HCT116 (cell line): ENCODE data around the gene N4BP2. TPM values are rescaled to one million over a fixed set of nuclear protein-coding genes. Genes with fewer than 3 reads are reported as not detected.

Source experiments
- ATAC-seq: fragments of 200-7000 bp; cut with Tn5 transposase; 2 replicates; pipeline ENCODE4 v1.9.1; 2020; ENCODE audit warnings: mild to moderate bottlenecking, moderate library complexity
- BruUV-seq: library from RNA; stranded (reverse); fragments of 400-500 nt; replicated peaks from 2 replicates; lab custom pipeline; 2021; lab: Mats Ljungman, UMichigan
- CTCF ChIA-PET: fragments of 300-600 bp; sonication (Branson Sonifier 250); formaldehyde crosslinking; loops from one replicate; lab custom pipeline; 2021; ENCODE audit warnings: antibody characterized with exemption; lab: Charles Lee
- POLR2A ChIA-PET: fragments of 300-600, 350-600 bp; sonication (Branson Sonifier 250); formaldehyde crosslinking; loops from one replicate; lab custom pipeline; 2021; ENCODE audit warnings: antibody characterized with exemption; lab: Charles Lee
- RAD21 ChIA-PET, 2 experiments: fragments of 300-600 bp; sonication (Branson Sonifier 250); formaldehyde crosslinking; loops; one replicate each; lab custom pipeline; 2023; ENCODE audit warnings: low total read pairs in 2 of 2; ENCODE audit not compliant: uncharacterized antibody in 2 of 2, unreplicated experiment in 2 of 2, low non-redundant PET in 1 of 2; lab: Charles Lee
- DNase-seq: peaks from one replicate; pipeline ENCODE4 v3.0.0-alpha.2; 2010; ENCODE audit warnings: low read depth, low spot score
- H2AFZ ChIP-seq: fragments of 200-600 bp; shearing (Covaris generic), sonication (generic); 2 replicates; pipeline ENCODE4 v1.6.1; 2017; ENCODE audit warnings: low read depth, mixed run types, mixed read lengths, antibody characterized with exemption, low read length; ENCODE audit not compliant: poor library complexity, severe bottlenecking
- H3K27ac ChIP-seq: 2 replicates; pipeline ENCODE4 v1.5.1; 2012; ENCODE audit warnings: low read depth, low read length
- H3K27me3 ChIP-seq: fragments of 200-600 bp; sonication (generic); 2 replicates; pipeline ENCODE4 v1.6.1; 2016; ENCODE audit warnings: mixed run types, low read length, mixed read lengths; ENCODE audit not compliant: insufficient read depth
- H3K36me3 ChIP-seq, 2 experiments: fragments of 200-500 bp in 1 of 2; fragments of 200-600 bp in 1 of 2; sonication (Bioruptor generic) in 1 of 2; sonication (generic) in 1 of 2; 2 replicates each; pipeline versions ENCODE4 v1.5.1 to v1.6.1; 2014 to 2016; ENCODE audit warnings: low read length in 2 of 2, inconsistent platforms in 1 of 2, mixed read lengths in 1 of 2, mixed run types in 1 of 2; ENCODE audit not compliant: insufficient read depth in 2 of 2, control insufficient read depth in 1 of 2
- H3K4me1 ChIP-seq, 2 experiments: fragments of 200-600 bp in 1 of 2; sonication (generic) in 1 of 2; 2 replicates each; pipeline versions ENCODE4 v1.5.1 to v1.6.1; 2012 to 2017; ENCODE audit warnings: low read length in 2 of 2, inconsistent platforms in 1 of 2, mild to moderate bottlenecking in 1 of 2, mixed read lengths in 1 of 2, mixed run types in 1 of 2, moderate library complexity in 1 of 2; ENCODE audit not compliant: insufficient read depth in 2 of 2, control insufficient read depth in 1 of 2
- H3K4me2 ChIP-seq: fragments of 200-600 bp; sonication (generic); 2 replicates; pipeline ENCODE4 v1.6.1; 2017; ENCODE audit warnings: mixed run types, low read length, mixed read lengths
- H3K4me3 ChIP-seq, 2 experiments: fragments of 200-600 bp in 1 of 2; sonication (generic) in 1 of 2; replicated peaks in 1 of 2; 2 replicates each; pipeline ENCODE4 v1.5.1; 2011 to 2016; ENCODE audit warnings: low read length in 2 of 2, control low read depth in 1 of 2, low read depth in 1 of 2, mild to moderate bottlenecking in 1 of 2, mixed read lengths in 1 of 2, mixed run types in 1 of 2
- H3K79me2 ChIP-seq: fragments of 200-600 bp; sonication (generic); 2 replicates; pipeline ENCODE4 v1.6.1; 2017; ENCODE audit warnings: mild to moderate bottlenecking, mixed run types, low read length, moderate library complexity, mixed read lengths; ENCODE audit not compliant: insufficient read depth
- H3K9ac ChIP-seq: fragments of 200-600 bp; sonication (generic); 2 replicates; pipeline ENCODE4 v1.6.1; 2016; ENCODE audit warnings: low read length, mixed read lengths
- H3K9me2 ChIP-seq: fragments of 200-600 bp; sonication (generic), shearing (Covaris generic); 2 replicates; pipeline ENCODE4 v1.6.1; 2017; ENCODE audit warnings: mixed run types, mild to moderate bottlenecking, moderate library complexity; ENCODE audit not compliant: insufficient read depth
- H3K9me3 ChIP-seq, 2 experiments: fragments of 200-500 bp in 1 of 2; fragments of 200-600 bp in 1 of 2; sonication (Bioruptor generic) in 1 of 2; sonication (generic) in 1 of 2; 2 replicates each; pipeline ENCODE4 v1.6.1; 2014 to 2017; ENCODE audit warnings: low read length in 2 of 2, mixed read lengths in 2 of 2, inconsistent platforms in 1 of 2, low read depth in 1 of 2, mild to moderate bottlenecking in 1 of 2, mixed run types in 1 of 2, moderate library complexity in 1 of 2; ENCODE audit not compliant: control insufficient read depth in 1 of 2, insufficient read depth in 1 of 2
- H4K20me1 ChIP-seq: fragments of 200-600 bp; sonication (generic), shearing (Covaris generic); 2 replicates; pipeline ENCODE4 v1.6.1; 2017; ENCODE audit warnings: mixed run types, mild to moderate bottlenecking, moderate library complexity; ENCODE audit not compliant: insufficient read depth
- CBX3 ChIP-seq: IDR thresholded peaks from 2 replicates; pipeline ENCODE4 v1.6.1; 2012; ENCODE audit warnings: low read depth
- CEBPB ChIP-seq: IDR thresholded peaks from 2 replicates; pipeline ENCODE4 v1.6.1; 2012; ENCODE audit warnings: low read depth
- CTCF ChIP-seq, 3 experiments: fragments of 200-600 bp in 1 of 3; sonication (generic) in 1 of 3; IDR thresholded peaks in 2 of 3; conservative IDR thresholded peaks in 1 of 3; 2 replicates each; pipeline ENCODE4 v1.5.1; 2012 to 2017; ENCODE audit warnings: low read depth in 2 of 3, low read length in 2 of 3, antibody characterized with exemption in 1 of 3, borderline replicate concordance in 1 of 3, control low read depth in 1 of 3, mild to moderate bottlenecking in 1 of 3, mixed read lengths in 1 of 3, mixed run types in 1 of 3, moderate library complexity in 1 of 3; ENCODE audit not compliant: insufficient read depth in 1 of 3
- EGR1 ChIP-seq: IDR thresholded peaks from 2 replicates; pipeline ENCODE4 v1.6.1; 2012; ENCODE audit warnings: low read depth
- ELF1 ChIP-seq: IDR thresholded peaks from 2 replicates; pipeline ENCODE4 v1.6.1; 2012; ENCODE audit warnings: low read depth, borderline replicate concordance
- FOSL1 ChIP-seq: IDR thresholded peaks from 2 replicates; pipeline ENCODE4 v1.6.1; 2012; ENCODE audit warnings: low read depth
- JUND ChIP-seq: IDR thresholded peaks from 2 replicates; pipeline ENCODE4 v1.6.1; 2012
- MAX ChIP-seq: IDR thresholded peaks from 2 replicates; pipeline ENCODE4 v1.6.1; 2012
- POLR2A ChIP-seq: IDR thresholded peaks from 2 replicates; pipeline ENCODE4 v1.7.0; 2011; ENCODE audit warnings: borderline replicate concordance; ENCODE audit not compliant: insufficient read depth, insufficient read length; ENCODE audit errors: extremely low read depth
- POLR2AphosphoS5 ChIP-seq: IDR thresholded peaks from 2 replicates; pipeline ENCODE4 v1.6.1; 2011; ENCODE audit warnings: mild to moderate bottlenecking, low read depth, low read length, moderate library complexity
- RAD21 ChIP-seq: IDR thresholded peaks from 2 replicates; pipeline ENCODE4 v1.6.1; 2012; ENCODE audit warnings: low read depth, mild to moderate bottlenecking
- REST ChIP-seq: IDR thresholded peaks from 2 replicates; pipeline ENCODE4 v1.6.1; 2012; ENCODE audit warnings: low read depth
- TCF7L2 ChIP-seq: IDR thresholded peaks from 2 replicates; pipeline ENCODE4 v1.7.0; 2011; ENCODE audit warnings: borderline replicate concordance, inconsistent platforms; ENCODE audit not compliant: insufficient read depth, insufficient read length; ENCODE audit errors: extremely low read depth
- ZBTB33 ChIP-seq: IDR thresholded peaks from 2 replicates; pipeline ENCODE4 v1.6.1; 2011; ENCODE audit warnings: mild to moderate bottlenecking, low read length, moderate library complexity; ENCODE audit not compliant: insufficient replicate concordance; ENCODE audit errors: extremely low read depth
- ZFX ChIP-seq: fragments of 450-650 bp; IDR thresholded peaks from 2 replicates; pipeline ENCODE4 v1.6.1; 2017
- intact Hi-C: fragments of 100-400 bp; cut with micrococcal nuclease; formaldehyde crosslinking; loops from 2 replicates; pipeline ENCODE4 v1.10.0; 2022
- total RNA-seq: library from RNA; stranded (reverse); gene quantifications from one replicate; pipeline ENCODE4 v1.2.1, GENCODE V29; 2021; ENCODE audit not compliant: unreplicated experiment

N4BP2 gene
- total RNA-seq, 1 experiment from 2014 or later = 7.0 TPM

- no peak for DNase-seq
- H3K9me2 ChIP-seq = no peaks in the 10 kb centered on the region
- no peaks in the 10 kb centered on the region for H3K27me3 ChIP-seq
- H3K9ac ChIP-seq = peak overlapping the region; percentile 87
- peaks cover 13 to 43% of the 10 kb centered on the region in 2 experiments; a peak in 3 of 4 replicates for H3K4me1 ChIP-seq
- no peaks in the 10 kb centered on the region for H4K20me1 ChIP-seq
- CTCF ChIA-PET = interaction anchor here (0.7 to 1.9 kb wide), 9 partner anchors 9 to 587 kb away, joined by 3 to 13 read pairs (median 4); no protein-coding TSS in a partner anchor
- no TSS peak for BruUV-seq
- H3K79me2 ChIP-seq = peaks cover 5% of the 10 kb centered on the region; the same call in 1 of the 2 replicates
- H3K27ac ChIP-seq = peak overlapping the region; percentile 91
- H3K36me3 ChIP-seq = no peaks in the 10 kb centered on the region
- H3K9me3 ChIP-seq = no peaks in the 10 kb centered on the region
- TF ChIP-seq TCF7L2 (no peak), ELF1 (no peak), RAD21 (no peak), ZFX (peak; percentile 80), CTCF (IDR thresholded peaks at IDR 0.05 in 2 of 3, conservative IDR thresholded peaks at IDR 0.05 in 1 of 3; ENCODE audit: borderline replicate concordance in 1 of 3, insufficient read depth in 1 of 3, low read depth in 2 of 3, low read length in 2 of 3) (no peak), JUND (no peak), EGR1 (no peak), REST (no peak), CBX3 (no peak), ZBTB33 (no peak), POLR2A (peak; percentile 44), CEBPB (no peak), FOSL1 (no peak), MAX (peak; percentile 30; the same call in 1 of the 2 replicates), POLR2AphosphoS5 (peak; percentile 47)
- H3K4me2 ChIP-seq = peak overlapping the region; percentile 100
- RAD21 ChIA-PET = interaction anchor here (0.9 to 1.0 kb wide), 4 partner anchors 196 to 663 kb away, joined by 3 read pairs; no protein-coding TSS in a partner anchor
- ATAC-seq = peak; percentile 38
- POLR2A ChIA-PET = interaction anchor here (0.6 to 1.4 kb wide), 3 partner anchors 261 to 652 kb away, joined by 3 to 4 read pairs (median 3); no protein-coding TSS in a partner anchor
- peak overlapping the region; percentile 72 to 74 for H3K4me3 ChIP-seq
- intact Hi-C loops = loop anchor here (2.0 to 10.0 kb wide), 5 partner anchors 79 to 663 kb away; partner anchors contain the start of gene PDS5A
- H2AFZ ChIP-seq = peak overlapping the region; percentile 90
These were observed 561 bp upstream of the N4BP2 start for GRCh38 chr4:40055863-40056715.
